MCF 10A (cell line): ENCODE measurements around the gene PANK1. TPM values are rescaled to one million over a fixed set of nuclear protein-coding genes. Genes with fewer than 3 reads are reported as not detected.
A peak's percentile ranks its signal among the peaks of the same experiment; 100 is the strongest.

Source experiments
- BruUV-seq: library from RNA; stranded (reverse); fragments of 400-500 nt; replicated peaks from 2 replicates; lab custom pipeline; 2021; lab: Mats Ljungman, UMichigan
- CTCF ChIA-PET: fragments of 300-600 bp; sonication (Branson Sonifier 250); formaldehyde crosslinking; extraction: SDS; loops from one replicate; lab custom pipeline; 2021; ENCODE audit warnings: antibody characterized with exemption, inconsistent platforms; lab: Yijun Ruan, JAX
- POLR2A ChIA-PET: fragments of 300-600, 350-650 bp; sonication (Branson Sonifier 250); formaldehyde crosslinking; extraction: SDS; loops from one replicate; lab custom pipeline; 2020; ENCODE audit warnings: antibody characterized with exemption, inconsistent platforms; lab: Yijun Ruan, JAX
- DNase-seq: peaks from one replicate; pipeline ENCODE4 v3.0.0-alpha.2; 2018; ENCODE audit not compliant: unreplicated experiment
- H3K27ac Mint-ChIP-seq: one replicate; pipeline ENCODE4 v1.8.0; 2022; ENCODE audit warnings: mild to moderate bottlenecking, low read depth, mixed read lengths; ENCODE audit not compliant: unreplicated experiment
- H3K27me3 Mint-ChIP-seq: one replicate; pipeline ENCODE4 v1.8.0; 2022; ENCODE audit warnings: mixed read lengths; ENCODE audit not compliant: insufficient read depth, unreplicated experiment
- H3K36me3 Mint-ChIP-seq: one replicate; pipeline ENCODE4 v1.8.0; 2022; ENCODE audit warnings: mild to moderate bottlenecking, moderate library complexity, mixed read lengths; ENCODE audit not compliant: insufficient read depth, unreplicated experiment
- H3K4me1 Mint-ChIP-seq: one replicate; pipeline ENCODE4 v1.8.0; 2022; ENCODE audit warnings: mixed read lengths; ENCODE audit not compliant: insufficient read depth, unreplicated experiment
- H3K4me3 Mint-ChIP-seq: one replicate; pipeline ENCODE4 v1.8.0; 2022; ENCODE audit warnings: mild to moderate bottlenecking, moderate library complexity, mixed read lengths; ENCODE audit not compliant: unreplicated experiment
- H3K9me3 Mint-ChIP-seq: one replicate; pipeline ENCODE4 v1.8.0; 2022; ENCODE audit warnings: mixed read lengths; ENCODE audit not compliant: unreplicated experiment
- CTCF ChIP-seq: fragments of 200-600 bp; IDR thresholded peaks from one replicate; pipeline ENCODE4 v1.8.0; 2022; ENCODE audit warnings: antibody characterized with exemption, mild to moderate bottlenecking; ENCODE audit not compliant: unreplicated experiment
- intact Hi-C: fragments of 100-400 bp; cut with micrococcal nuclease; formaldehyde crosslinking; loops from 2 replicates; pipeline ENCODE4 v1.14.1; 2022
- total RNA-seq: library from RNA; stranded (reverse); gene quantifications from 2 replicates; pipeline ENCODE4 v1.2.3, GENCODE V29; 2022

The PANK1 gene
- total RNA-seq, 1 experiment from 2014 or later = 4.7 TPM

- Mint-ChIP-seq H3K27ac (no peak overlapping the region), H3K36me3 (peaks cover 21% of the 10 kb centered on the region), H3K4me1 (no peaks in the 10 kb centered on the region), H3K9me3 (no peaks in the 10 kb centered on the region), H3K4me3 (no peak overlapping the region), H3K27me3 (no peaks in the 10 kb centered on the region)
- no peak for DNase-seq
- no peak for TF ChIP-seq CTCF
- ChIA-PET CTCF (no interaction called here), POLR2A (no interaction called here)
- no TSS peak for BruUV-seq
- intact Hi-C loops = no loop called here
Observed at GRCh38 chr10:89600041-89600440, 45.0 kb downstream of the PANK1 start.

- H3K9me3 Mint-ChIP-seq = no peaks in the 10 kb centered on the region
- H3K36me3 Mint-ChIP-seq = peaks cover 7% of the 10 kb centered on the region
- ChIA-PET CTCF (interaction anchor here (0.6 kb wide), 1 partner anchor 17 kb away, joined by 7 read pairs; no protein-coding TSS in a partner anchor), POLR2A (no interaction called here)
- TF ChIP-seq CTCF = no peak
- intact Hi-C loops = no loop called here
- no peaks in the 10 kb centered on the region for H3K27me3 Mint-ChIP-seq
- no TSS peak for BruUV-seq
- no peak for DNase-seq
- H3K4me1 Mint-ChIP-seq = peaks cover 12% of the 10 kb centered on the region
- H3K4me3 Mint-ChIP-seq = no peak overlapping the region
- no peak overlapping the region for H3K27ac Mint-ChIP-seq
Observed at GRCh38 chr10:89593043-89593442, 52.0 kb downstream of the PANK1 start.

GRCh38 chr10:89592539-89592938 is 52.5 kb downstream of the PANK1 start:
- no peaks in the 10 kb centered on the region for H3K9me3 Mint-ChIP-seq
- peaks cover 12% of the 10 kb centered on the region for H3K4me1 Mint-ChIP-seq
- no TSS peak for BruUV-seq
- DNase-seq = no peak
- intact Hi-C loops = no loop called here
- peaks cover 11% of the 10 kb centered on the region for H3K36me3 Mint-ChIP-seq
- CTCF ChIA-PET = no interaction called here
- no peak for TF ChIP-seq CTCF
- H3K27ac Mint-ChIP-seq = no peak overlapping the region
- H3K4me3 Mint-ChIP-seq = no peak overlapping the region
- no peaks in the 10 kb centered on the region for H3K27me3 Mint-ChIP-seq
- POLR2A ChIA-PET = no interaction called here

GRCh38 chr10:89591796-89592271 is 53.2 kb downstream of the PANK1 start:
- H3K36me3 Mint-ChIP-seq = peaks cover 11% of the 10 kb centered on the region
- no peak overlapping the region for H3K4me3 Mint-ChIP-seq
- no TSS peak for BruUV-seq
- CTCF ChIA-PET = interaction anchor here (0.6 kb wide), 1 partner anchor 14 kb away, joined by 3 read pairs; no protein-coding TSS in a partner anchor
- DNase-seq = no peak
- no peaks in the 10 kb centered on the region for H3K9me3 Mint-ChIP-seq
- intact Hi-C loops = no loop called here
- no peak for TF ChIP-seq CTCF
- H3K4me1 Mint-ChIP-seq = peaks cover 12% of the 10 kb centered on the region
- POLR2A ChIA-PET = no interaction called here
- H3K27me3 Mint-ChIP-seq = no peaks in the 10 kb centered on the region
- peak overlapping the region; percentile 27 for H3K27ac Mint-ChIP-seq
